NCI-H2196 treated with DMSO at 0.1 percent for 48 hours (cell line): ENCODE measurements around the gene TBC1D24.
"Not testable (repeated sequence)": the region's sequence is repeated elsewhere in the genome, so short reads cannot be mapped to it uniquely, and the experiment has no call there.

Experiments
- DNase-seq: peaks from one replicate; lab custom pipeline; 2025; ENCODE audit not compliant: unreplicated experiment; lab: John Stamatoyannopoulos, UW

TBC1D24 gene

DNA sequence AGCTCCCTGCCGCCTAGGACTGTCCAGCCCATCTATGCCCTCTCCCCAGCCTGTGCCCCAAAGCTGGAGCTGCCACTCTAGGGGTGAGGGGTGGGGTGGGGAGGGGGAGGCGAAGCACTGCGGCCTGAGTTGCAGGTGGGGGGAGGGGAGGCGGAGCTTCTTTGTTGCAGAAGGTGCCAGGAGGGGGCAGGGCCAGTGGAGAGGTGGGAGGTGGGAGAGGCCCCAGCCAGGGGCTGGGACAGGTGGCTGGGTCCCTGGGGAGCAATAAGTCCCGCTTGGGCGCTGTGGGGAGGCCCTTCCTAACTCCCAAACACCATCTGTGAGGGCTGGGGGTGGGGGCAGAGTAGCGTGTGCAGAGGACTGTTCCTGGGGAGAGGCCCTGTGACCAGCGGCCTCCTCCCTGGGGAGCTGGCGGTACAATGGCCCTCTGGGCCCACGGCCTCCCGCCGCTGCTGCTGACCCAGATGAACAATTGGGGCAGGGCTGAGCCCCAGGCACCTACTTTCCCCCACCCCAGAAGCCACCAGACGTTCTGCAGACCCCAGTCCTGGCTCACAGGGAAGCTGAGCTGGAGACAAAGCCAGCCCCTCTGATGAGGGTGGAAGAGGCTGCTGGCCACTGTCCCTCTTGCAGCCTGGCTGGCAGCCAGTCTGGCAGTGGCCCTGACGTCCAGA, 6.1 kb upstream of the TBC1D24 start:
- peak; percentile 78 for DNase-seq

DNA sequence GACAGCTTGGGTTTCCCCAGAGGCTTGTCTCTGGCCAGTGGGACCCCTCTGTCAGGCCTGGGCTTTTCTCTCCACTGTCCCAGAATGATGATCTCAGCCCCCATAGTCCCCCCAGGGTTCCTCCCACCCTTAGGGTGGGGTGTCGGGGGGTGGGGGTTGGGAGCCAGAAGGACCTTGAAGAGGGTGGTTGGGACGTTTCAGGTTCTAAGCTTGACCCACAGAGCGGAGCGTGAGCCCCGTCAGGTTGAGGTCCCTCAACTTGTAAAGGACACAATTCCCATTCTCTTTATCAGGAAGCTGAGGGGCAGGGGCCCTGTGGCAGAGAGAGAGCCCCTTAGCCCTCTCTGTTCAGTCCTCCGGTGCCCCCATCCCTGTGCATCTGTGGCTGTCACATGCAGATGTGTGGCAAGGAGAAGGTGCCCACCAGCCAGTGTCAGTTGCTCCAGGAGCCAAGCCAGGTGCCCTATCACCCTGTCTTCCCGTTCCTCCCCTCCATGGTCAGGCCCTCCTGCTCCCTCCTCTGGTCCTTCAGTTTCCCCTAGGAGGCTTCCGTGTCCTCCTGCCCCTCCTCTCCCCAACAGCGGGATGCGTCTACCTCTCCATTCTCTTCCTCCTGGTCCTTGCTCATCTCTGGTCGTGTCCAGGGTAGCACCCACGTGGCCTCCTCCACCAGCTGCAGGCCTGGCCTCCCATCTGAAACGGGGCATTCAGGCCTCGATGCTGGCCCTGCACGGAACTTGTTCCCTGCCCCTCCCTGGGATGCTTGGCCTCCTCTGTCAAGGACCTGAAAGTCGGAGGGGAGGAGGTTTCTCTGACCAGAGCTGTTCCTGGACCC, 5.3 kb upstream of the TBC1D24 start:
- DNase-seq: no peak

DNA sequence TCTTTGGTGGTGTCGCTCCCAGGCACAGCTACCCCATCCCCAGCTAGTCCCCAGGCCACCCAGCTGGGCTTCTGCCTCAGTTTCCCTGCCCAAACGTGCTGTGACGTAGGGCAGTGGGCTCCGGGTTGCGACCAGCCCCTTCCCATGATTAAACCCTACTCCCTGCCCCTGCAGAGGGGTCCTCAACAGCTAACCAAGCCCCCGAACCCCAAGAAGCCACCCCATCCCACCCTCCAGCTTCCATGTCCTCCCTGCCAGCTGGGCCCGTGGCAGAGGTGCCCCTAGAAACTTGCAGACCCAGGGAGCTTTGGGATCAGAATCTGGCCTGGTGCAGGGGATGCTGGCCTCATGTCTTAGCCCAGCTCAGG, 4.7 kb upstream of the TBC1D24 start:
- DNase-seq: no peak

DNA sequence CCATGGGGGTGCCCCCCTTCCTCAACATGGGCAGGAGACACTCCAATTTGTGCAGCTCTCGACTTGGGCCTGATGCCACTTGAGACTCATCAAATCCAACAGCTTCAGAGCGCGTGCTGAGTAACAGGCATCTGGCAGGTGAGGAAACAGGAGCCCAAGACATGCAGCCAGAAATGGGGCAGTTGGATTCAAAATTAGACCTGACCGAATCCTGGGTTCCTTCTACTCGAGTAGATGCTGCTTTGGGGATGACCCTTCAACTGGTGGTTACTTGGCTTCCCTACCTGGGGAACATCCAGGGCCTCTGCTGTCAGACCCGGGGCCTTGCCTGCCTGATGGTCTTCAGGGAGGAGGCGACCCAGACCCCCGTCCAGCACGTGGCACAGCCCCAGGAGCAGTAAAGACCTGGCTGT, 4.3 kb upstream of the TBC1D24 start:
- no peak for DNase-seq

DNA sequence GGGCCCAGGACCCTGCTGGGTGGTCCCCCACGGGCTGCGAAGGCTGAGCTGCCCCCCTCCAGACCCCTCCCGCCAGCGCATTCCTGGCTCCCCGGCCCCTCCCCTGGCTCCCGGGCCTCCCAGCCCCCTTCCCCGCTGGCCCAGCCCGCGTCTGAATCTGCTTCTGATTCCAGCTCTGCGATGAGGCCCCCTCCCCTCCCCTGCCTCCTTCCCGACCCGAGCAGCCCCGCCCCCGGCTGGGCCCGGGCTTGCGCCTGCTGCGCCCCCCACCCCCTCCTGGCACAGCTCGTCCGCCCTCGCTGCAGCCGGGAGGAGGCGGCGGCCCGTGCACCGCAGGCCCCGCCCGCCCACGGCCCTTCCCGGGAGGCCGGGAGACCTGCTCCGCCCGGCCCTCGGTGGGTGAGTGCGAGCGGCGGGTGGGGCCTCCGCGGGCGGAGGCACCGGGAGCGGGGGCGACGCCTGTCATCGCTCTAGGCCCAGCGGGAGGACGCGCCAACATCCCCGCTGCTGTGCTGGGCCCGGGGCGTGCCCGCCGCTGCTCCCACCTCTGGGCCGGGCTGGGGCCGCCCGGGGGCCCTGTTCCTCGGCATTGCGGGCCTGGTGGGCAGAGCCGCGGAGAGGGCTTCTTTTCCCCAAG, 3.8 kb upstream of the TBC1D24 start, which contains the start of gene NTN3:
NTN3 (plus strand) TSS at position 282 of the 637 bp plus-strand sequence. CDS start 405 bp downstream, outside the sequence.
- no peak for DNase-seq

DNA sequence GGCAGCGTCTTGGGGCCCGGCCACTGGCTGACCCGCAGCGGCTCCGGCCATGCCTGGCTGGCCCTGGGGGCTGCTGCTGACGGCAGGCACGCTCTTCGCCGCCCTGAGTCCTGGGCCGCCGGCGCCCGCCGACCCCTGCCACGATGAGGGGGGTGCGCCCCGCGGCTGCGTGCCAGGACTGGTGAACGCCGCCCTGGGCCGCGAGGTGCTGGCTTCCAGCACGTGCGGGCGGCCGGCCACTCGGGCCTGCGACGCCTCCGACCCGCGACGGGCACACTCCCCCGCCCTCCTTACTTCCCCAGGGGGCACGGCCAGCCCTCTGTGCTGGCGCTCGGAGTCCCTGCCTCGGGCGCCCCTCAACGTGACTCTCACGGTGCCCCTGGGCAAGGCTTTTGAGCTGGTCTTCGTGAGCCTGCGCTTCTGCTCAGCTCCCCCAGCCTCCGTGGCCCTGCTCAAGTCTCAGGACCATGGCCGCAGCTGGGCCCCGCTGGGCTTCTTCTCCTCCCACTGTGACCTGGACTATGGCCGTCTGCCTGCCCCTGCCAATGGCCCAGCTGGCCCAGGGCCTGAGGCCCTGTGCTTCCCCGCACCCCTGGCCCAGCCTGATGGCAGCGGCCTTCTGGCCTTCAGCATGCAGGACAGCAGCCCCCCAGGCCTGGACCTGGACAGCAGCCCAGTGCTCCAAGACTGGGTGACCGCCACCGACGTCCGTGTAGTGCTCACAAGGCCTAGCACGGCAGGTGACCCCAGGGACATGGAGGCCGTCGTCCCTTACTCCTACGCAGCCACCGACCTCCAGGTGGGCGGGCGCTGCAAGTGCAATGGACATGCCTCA, 3.1 kb upstream of the TBC1D24 start:
- DNase-seq: no peak

DNA sequence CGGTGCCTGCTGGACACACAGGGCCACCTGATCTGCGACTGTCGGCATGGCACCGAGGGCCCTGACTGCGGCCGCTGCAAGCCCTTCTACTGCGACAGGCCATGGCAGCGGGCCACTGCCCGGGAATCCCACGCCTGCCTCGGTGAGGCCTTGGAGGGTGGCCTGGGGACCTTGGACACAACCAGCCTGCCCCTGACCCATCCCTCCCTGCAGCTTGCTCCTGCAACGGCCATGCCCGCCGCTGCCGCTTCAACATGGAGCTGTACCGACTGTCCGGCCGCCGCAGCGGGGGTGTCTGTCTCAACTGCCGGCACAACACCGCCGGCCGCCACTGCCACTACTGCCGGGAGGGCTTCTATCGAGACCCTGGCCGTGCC, 2.5 kb upstream of the TBC1D24 start:
- no peak for DNase-seq

DNA sequence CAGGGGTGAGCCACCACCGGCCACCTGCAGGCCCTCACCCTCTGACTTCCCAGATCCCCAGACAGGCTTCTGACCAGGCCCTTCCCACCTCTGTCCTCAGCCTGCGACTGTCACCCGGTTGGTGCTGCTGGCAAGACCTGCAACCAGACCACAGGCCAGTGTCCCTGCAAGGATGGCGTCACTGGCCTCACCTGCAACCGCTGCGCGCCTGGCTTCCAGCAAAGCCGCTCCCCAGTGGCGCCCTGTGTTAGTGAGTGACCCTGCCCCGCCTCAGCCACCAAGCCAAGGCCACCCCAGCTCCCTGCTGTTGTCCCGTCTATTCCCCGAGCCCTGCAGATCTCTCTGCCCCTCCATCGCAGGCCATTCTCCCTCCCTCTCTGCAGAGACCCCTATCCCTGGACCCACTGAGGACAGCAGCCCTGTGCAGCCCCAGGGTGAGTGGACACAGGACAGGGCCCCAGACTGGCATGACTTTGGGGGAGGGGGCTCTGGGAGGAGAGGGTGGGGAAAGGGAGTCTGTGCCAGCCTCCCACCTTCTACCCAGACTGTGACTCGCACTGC, 2.0 kb upstream of the TBC1D24 start:
- DNase-seq: no peak

DNA sequence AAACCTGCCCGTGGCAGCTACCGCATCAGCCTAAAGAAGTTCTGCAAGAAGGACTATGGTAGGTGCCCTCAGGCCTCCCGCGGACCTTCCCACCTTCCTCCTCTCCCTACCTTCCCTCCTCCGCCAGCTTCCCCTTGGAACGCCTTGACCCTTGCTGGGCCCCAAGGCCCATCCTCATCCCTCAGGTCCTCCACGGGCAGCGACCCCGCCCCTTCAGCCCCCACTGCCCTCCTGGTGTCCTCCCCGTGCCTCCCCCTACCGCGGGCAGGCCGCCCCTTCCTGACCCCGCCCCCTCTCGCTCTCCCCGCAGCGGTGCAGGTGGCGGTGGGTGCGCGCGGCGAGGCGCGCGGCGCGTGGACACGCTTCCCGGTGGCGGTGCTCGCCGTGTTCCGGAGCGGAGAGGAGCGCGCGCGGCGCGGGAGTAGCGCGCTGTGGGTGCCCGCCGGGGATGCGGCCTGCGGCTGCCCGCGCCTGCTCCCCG, 1.4 kb upstream of the TBC1D24 start:
- DNase-seq: no peak

DNA sequence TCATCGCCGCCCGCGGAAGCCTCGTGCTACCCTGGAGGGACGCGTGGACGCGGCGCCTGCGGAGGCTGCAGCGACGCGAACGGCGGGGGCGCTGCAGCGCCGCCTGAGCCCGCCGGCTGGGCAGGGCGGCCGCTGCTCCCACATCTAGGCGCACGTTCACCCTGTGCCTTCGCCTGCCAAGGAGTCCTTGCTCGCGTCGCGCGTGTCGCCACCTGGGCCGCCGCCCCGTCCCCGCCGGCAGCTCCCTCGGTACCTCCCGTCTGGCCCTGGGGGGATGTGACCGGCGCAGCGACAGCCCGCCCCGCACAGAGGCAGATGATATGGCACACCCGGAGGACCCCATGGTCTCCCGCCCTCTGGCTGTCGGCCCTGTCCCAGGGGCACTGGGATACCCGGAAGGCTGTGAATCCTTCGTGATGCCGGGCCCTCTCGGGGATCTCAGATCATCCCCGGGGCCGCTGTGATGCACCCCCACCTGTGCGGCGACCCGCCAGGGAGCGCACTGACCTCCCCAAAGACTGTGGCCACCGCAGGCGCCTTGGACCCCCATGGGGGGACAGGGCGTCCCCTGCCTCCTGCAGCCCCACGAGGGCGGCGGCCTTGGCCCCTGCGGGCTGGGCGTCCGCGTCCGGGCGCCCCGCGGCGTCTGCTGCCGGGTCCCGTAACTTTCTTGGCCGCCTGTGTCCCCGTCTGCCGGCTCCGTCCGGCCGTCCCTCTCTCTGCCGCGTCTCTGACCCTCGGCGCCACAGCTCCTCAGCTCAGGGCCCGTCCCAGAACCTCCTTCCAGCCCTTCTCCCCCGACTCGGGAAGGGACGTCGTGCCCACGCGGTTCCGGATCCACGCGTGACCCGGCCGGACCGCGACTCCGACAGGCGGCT, 689 bp upstream of the TBC1D24 start:
- DNase-seq: no peak

DNA sequence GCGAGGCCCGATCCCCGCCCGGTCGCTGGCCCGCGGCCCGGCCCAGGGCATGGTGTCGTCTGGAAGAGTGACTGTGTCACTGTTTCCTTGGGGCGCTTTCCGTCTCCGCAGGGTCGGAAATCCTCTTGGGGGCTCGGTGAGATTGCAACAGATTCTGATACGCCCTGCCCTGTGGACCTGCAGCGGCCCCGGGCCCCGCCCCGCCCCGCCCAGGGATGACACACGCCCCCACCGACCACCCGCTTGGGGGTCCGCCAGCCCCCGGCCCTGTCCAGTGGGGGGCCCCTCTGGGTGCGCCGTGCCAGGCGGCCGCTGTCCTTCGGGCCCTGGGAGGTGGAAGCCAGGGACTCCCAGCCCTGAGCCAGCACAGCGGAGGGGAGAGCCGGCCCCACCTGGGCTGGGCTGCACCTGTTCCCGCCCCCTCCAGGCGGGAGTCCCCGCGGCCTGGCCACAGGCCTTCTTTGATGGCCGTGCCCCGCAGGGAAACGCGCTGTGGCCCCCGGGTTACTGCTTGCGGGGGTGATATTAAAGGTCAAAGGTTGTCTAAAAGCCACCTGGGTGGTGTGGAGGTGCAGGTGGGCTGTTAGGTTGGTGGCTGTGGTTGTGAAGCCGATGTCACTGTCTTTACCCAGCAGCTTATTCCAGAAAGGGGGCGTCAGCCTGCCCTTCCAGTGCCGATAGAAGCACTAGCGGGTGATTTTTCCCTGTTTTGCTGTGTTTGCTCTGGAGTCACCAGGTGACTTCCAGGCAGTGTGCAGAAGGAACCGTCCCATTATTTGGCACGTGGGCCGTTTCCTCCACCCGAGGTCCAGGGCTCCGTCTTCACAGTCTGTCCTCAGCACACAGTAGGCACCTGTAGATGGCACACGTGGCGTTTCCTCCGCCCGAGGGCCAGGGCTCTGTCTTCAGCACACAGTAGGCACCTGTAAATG, 752 bp downstream of the TBC1D24 start:
- DNase-seq: no peak

DNA sequence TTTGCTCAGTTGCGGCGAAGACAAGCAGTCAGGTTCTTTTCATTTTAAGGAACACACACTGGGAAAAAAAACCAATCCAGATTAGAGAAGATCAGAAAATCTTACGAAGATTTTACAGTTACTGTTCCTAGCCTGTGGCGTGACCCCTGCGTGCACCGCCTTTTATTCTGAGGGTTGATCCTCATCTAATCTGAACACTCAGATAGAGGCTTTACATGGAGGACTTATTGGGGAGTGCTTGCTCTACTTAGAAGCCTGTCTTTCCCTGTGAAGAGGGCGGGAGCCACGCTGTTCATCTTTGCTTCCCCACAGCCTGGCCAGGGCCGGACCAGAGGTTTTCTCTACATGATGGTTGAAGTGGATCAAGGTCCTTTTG, 1.4 kb downstream of the TBC1D24 start:
- no peak for DNase-seq

DNA sequence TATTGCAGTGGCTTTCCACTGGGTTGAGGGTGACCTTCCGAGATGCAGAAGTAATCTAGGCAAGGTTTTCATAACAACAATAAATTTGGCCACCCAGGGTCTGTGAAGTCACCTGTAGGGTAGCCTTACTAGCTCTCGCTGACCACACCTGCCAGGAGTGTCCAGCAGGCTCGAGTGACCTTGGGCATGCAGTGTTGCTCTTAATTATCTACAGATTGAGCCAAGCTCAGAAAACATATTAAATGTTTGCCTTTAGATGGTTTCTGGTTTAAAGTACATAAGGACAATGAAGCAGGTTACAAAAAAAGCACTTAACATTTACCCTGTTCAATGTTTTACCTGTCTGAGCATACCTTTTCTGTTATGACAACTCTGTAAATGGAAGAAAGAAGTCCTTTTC, 1.8 kb downstream of the TBC1D24 start:
- no peak for DNase-seq

DNA sequence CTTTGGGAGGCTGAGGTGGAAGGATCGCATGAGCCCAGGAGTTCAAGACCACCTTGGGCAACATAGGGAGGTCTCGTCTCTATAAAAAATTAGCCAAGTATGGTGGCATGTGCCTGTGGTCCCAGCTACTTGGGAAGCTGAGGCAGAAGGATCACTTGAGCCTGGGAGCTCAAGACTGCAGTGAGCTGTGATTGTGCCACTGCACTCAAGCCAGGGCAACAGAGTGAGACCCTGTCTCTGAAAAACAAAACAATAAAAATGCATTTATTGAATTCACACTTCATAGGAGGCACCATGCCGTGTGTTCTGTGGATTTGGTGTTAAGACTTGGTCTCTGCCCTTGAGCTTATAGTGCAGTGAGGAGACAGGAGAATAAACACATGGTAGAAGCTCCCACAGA, 2.4 kb downstream of the TBC1D24 start:
- no peak for DNase-seq

DNA sequence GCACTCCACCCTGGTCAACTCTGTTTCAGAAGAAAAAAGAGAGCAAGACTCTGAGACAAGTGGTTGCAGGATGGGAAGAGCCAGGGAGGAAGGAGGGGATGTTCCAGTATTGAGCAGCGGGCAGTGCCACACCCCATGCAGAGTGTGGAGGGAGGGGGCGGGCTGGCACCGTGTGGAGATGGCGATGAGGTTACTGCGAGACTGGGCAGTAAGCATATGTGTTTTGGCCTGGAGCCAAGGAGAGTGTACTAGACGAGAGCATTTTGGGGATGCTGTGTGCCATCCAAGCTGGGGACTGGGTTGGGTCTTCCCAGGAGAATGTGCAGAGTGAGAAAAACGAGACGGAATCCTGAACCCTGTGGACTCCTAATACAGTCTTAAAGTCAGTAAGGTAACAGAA, 3.4 kb downstream of the TBC1D24 start:
- DNase-seq: no peak

DNA sequence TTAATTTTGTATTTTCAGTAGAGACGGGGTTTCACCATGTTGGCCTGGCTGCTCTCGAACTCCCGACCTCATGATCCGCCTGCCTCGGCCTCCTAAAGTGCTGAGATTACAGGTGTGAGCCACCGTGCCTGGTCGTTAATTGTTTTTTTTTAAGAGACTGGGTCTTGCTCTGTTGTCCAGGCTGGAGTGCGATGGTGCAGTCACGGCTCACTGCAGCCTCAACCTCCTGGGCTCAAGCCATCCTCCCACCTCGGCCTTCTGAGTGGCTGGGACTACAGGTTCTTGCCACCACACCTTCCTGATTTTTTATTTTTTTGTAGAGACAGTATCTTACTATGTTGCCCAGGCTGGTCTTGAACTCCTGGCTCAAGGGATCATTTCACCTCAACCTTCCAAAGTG, 5.1 kb downstream of the TBC1D24 start:
- not testable (repeated sequence) for DNase-seq

DNA sequence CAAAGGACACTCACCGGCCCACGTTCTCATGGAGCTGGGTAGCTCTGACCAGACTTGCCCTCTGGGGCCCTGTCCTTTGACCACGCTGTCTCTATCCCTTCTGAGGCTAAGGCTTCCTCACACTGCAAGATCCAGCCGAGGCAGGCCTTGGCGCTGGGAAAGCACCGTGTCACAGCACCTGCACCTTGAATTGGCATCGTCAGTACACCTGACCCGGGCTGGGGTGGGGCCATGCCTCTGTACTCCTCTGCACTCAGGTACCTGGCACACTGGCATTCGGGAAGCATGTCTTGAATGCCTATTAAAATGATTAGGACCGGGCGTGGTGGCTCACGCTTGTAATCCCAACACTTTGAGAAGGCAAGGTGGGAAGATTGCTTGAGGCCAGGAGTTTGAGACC, 6.0 kb downstream of the TBC1D24 start:
- DNase-seq: no peak

DNA sequence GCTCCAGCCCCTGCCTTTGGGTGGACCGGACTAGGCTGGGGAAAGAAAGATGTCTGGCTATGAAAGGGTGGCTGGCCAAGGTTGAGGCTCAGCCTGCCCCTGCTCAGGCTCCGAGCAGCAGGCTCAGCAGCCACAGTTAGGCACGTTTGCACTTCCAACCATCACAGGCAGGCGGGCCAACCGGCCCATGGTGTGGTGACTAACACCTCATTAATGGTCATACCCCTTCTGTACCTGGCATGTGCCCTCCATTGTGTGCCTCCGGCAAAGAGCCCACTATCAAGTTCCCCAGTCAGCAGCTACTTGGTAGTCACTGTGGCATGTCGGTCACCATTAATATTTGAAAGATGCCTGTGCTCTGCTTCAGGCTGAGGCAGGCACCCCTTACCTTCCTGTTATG, 6.7 kb downstream of the TBC1D24 start:
- no peak for DNase-seq

DNA sequence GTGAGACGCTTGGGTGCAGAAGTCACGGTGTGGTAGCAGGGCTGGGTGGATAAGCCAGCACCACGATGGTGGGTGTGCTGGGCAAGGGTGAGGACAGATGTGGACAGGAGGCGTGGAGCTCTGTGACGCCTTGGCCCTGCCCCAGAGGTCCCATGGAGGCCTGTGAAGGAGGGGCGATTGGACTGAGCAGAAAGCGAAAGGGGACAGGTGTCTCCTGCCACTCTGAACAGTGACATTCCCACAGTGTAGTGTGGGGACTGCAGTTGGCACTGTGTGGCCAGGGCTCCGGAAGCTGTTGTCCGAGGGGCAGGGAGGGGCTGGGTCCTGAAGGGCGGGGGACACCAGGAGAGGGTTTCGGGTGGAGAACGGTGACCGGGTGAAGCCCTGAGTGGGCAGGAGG, 7.3 kb downstream of the TBC1D24 start:
- DNase-seq: no peak
